GM20431 (cell line): ENCODE measurements around the gene EFR3B.
"Not testable (repeated sequence)": the region's sequence is repeated elsewhere in the genome, so short reads cannot be mapped to it uniquely, and the experiment has no call there.

ENCODE experiments used
- in situ Hi-C: fragments of 300-500 bp; cut with MseI, MboI; formaldehyde crosslinking; loops from one replicate; pipeline ENCODE4 v1.15.0; 2020; ENCODE audit warnings: low sequenced_read_pairs; ENCODE audit not compliant: unreplicated experiment

The EFR3B gene, protein sequence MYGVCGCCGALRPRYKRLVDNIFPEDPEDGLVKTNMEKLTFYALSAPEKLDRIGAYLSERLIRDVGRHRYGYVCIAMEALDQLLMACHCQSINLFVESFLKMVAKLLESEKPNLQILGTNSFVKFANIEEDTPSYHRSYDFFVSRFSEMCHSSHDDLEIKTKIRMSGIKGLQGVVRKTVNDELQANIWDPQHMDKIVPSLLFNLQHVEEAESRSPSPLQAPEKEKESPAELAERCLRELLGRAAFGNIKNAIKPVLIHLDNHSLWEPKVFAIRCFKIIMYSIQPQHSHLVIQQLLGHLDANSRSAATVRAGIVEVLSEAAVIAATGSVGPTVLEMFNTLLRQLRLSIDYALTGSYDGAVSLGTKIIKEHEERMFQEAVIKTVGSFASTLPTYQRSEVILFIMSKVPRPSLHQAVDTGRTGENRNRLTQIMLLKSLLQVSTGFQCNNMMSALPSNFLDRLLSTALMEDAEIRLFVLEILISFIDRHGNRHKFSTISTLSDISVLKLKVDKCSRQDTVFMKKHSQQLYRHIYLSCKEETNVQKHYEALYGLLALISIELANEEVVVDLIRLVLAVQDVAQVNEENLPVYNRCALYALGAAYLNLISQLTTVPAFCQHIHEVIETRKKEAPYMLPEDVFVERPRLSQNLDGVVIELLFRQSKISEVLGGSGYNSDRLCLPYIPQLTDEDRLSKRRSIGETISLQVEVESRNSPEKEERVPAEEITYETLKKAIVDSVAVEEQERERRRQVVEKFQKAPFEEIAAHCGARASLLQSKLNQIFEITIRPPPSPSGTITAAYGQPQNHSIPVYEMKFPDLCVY

DNA sequence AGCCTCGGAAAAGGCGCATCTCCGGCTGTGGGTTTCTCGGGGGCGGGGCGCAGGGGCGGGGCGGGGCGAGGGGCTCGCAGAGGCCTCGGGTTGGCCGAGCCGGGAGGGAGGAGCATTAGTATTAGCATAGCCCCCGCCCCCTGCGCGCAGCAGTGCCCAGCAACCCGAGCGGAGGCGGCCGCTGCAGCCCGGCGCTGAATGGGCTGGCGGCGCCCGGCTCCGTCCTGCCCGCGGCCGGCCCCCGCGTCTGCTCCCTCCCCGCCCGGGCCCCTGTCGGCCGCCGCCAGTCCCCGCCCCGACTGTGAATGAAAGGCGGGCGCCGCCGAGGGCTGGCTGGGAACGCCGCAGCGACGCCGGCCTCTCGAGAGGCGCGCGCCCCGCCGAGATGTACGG is at the start of gene EFR3B:
EFR3B (plus strand) TSS at position 149 of the 393 bp plus-strand sequence; CDS start at position 386, 237 bp downstream.
- in situ Hi-C loops, result no loop called here

DNA sequence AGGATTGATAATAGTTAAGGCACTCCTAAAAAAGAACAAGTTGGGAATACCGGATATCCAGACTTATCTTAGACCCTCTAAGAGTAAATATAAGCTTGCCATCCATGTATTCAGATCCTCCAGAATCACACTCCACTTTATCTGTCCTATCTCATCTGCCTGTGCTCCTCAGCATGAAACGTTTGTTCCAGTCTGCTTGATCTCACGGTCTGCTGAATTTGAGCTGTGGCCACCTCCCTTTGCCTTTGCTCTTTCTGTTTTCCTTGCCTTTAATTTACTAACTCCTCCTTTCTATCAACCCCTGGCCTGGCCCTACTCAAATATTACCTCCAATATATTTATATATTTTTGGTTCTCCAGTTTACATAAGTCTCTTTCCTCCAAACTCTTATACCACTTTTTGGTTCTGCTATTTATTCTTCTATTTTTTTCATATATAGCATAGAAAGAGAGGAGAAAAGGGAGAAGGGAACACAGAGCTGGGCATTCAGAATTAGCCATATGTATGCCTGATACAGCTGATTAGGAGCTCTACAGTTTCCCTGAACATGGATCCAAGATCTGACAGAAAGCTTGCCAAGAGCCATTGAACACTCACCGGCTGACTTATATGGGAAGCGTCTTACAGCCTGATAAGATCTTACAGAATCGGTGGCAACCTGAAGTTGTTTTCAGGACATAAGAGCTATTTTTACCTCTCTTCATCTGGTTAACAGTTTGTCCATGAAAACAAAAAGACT is 48.3 kb upstream of the EFR3B start:
- in situ Hi-C loops, result no loop called here

DNA sequence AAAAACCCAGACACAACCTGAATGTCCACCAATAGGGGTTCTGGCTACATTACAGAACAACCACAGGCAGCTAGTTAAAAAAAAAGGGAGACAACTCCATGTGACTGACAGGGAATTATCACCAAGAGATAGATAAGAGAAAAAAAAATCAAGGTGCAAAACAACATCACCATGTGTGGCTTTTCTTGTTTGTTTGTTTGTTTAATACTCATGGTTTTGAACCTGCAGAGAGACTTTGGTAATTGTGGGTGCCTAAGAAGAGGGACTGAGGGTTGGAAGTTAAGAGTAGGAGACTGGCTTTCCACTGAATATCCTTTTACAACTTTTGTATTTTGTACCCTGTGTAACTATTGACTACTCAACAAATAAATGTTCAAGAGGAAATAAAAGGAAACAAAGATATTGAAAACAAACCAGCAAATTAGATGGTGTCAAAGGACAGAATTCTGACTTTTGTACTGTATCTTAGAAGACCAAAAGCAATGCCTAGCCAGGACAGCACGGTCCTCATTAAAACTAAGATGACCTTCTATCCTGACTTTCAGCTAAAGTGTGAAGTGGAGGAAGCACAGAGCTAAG is 47.6 kb upstream of the EFR3B start:
- in situ Hi-C loops, result no loop called here

DNA sequence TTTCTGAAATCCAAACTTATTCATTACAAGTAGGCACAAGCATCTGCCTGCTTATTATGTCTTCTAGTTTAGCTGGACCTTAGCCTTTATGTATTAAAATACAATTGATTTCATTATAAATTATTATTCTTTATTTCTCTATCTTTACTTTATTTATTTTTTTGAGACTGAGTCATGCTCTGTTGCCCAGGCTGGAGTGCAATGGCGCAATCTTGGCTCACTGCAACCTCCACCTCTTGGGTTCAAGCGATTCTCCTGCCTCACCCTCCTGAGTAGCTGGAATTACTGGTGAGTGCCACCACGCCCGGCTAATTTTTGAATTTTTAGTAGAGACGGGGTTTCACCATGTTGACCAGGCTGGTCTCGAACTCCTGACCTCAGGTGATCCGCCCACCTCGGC is 42.8 kb upstream of the EFR3B start:
- in situ Hi-C loops, result not testable (repeated sequence)

DNA sequence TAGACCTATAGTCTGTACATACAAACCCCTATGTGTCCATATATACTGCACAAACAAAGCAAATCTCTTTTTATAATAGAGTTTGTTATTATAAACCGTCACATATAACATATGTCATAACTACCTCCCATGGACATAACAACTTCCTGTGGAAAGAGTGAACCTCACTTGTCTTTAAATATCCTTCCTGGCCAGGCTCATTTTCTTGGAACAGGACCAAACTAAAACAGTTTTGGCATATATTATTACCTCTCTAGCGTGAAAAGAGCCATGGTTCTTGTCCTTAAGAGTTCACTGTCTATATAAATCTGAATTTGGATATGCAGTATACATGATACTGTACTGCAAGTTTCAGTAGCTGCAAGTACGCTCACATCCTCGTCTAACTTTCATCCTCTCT is 41.8 kb upstream of the EFR3B start:
- in situ Hi-C loops, result no loop called here

DNA sequence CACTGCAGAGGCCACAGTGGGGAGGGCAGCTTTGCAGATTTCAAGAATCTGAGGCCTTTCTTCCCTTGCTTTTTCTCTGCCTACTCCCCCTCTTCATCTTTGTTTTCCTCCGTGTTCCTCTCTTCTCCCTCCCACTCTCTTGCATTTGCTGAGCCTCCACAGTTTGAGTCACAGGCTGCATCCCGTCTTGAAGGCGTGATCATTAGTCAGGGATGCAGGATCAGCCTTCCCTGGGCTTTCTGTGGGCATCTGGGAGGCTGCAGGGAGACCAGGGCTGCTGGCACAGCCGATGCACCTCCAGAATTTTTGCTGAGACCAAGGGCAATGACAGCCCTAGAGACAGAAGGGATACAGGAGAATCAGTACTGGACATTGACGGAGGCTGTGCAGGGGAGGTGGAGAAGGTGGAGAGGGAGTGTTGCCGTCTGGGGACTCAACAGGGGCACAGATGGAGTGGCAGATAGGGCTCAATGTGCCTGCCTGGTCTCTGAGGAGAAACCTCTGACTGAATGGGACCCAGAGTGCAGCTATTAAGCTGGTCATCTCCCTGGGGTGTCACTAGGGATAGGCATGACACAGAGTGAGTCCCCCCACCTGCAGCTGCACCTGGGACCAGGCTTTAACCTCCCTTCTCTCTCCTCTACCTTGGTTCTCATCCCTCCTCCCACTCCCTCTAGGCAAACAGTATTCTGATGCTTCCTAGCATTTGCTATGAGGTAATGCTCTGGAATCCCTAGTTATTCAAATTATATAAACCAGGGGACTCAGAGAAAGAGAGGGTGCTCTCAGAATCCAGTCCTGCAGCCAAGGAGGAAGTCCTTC is 41.2 kb upstream of the EFR3B start:
- in situ Hi-C loops, result no loop called here

DNA sequence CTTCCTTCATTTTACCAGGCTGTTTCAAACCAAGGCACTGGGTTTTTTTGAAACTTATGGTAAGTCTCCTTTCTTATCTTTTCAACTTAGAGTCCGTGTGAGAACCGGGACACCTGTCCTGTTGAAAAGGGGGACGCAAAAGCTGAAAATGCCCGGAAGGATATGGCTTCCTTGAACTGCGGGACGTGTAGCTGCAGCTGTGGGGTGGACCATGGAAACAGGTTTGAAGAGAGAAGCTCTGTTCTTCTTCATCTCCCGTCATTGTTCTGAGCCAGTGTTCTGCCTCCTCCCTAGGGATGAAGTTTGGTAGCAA is 40.6 kb upstream of the EFR3B start:
- in situ Hi-C loops, result no loop called here

DNA sequence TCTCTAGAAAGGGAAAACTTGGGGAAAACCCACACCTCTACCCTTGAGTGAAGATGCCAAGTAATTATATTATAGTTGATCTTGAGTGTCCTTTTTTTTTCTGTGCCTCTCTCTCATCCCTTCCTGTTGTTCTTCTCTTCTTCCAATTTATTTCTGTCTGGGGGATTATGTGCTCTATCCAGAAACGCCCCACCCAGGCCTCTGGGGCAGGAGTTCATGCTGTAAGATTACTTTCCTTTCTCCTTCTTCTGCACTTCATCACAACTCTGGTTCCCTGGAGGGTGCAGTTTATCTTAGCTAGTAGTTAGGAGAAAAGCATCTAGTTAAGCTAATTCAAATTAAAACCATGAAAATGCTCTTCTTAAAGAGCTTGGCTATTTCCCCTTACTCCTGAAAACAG is 39.8 kb upstream of the EFR3B start:
- in situ Hi-C loops, result no loop called here

DNA sequence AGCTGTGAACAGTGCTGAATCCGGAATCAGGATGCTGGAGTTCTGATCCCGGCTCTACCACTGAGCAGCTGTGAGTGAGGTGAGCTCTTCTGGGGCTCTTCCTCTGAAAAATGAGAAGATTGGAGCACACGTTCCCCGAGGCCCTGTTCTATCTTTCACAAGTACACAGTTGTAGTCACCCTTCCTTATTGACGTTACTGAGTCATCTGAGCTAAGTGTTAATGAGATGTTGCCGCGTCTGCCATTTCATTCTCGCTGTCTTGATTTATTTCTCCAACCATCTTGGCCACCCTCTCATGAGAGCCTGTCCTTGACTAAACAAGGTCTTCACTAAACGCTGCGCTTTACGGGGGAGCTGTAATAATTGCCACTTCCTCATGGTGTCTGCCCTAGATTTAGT is 31.9 kb upstream of the EFR3B start:
- in situ Hi-C loops, result no loop called here

DNA sequence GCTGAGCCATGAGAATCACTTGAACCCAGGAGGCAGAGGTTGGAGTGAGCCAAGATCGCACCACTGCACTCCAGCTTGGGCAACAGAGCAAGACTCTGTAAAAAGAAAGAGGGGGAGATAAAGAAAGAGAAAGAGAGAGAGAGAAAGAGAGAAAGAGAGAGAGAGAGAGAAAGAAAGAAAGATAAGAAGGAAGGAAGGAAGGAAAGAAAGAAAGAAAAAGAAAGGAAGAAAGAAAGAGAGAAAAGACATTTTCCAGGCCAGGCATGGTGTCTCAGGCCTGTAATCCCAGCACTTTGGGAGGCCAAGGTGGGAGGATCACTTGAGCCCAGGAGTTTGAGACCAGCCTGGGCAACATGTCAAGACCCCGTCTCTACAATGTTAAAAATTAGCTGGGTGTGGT is 30.5 kb upstream of the EFR3B start:
- in situ Hi-C loops, result not testable (repeated sequence)

DNA sequence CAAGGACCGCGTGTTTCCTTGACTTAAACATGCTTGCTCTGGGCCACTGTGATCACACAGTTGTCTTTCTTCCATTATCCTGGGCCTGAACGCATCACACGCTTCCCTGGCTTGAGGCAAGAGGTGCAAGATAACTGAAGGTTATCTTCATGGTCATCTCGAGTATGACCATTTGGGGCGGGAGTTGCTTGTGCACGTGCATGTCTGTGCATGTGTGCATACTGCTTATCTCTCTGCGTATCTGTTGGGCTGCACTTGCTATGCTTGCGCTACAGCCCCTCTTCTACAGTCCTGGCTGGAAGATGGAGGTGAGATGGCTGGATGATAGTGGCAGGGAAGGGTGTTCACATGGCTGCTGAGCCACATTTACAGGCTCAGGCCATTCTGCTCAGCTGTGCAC is 27.2 kb upstream of the EFR3B start:
- in situ Hi-C loops, result no loop called here

DNA sequence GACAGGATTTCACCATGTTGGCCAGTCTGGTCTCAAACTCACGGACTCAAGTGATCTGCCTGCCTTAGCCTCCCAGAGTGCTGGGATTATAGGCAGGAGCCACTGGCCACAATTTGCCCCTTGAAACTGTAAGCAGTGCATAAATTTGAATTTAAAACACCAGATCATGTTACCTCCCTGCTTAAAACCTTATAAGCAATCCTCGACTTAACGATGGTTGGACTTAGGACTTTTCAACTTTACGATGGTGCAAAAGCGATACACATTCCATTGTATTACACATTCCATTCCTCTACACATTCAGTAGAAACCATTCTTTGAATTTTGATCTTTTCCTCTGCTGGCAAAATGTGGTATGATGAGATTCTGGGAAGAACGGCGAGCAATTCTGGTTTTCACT is 23.2 kb upstream of the EFR3B start:
- in situ Hi-C loops, result no loop called here

DNA sequence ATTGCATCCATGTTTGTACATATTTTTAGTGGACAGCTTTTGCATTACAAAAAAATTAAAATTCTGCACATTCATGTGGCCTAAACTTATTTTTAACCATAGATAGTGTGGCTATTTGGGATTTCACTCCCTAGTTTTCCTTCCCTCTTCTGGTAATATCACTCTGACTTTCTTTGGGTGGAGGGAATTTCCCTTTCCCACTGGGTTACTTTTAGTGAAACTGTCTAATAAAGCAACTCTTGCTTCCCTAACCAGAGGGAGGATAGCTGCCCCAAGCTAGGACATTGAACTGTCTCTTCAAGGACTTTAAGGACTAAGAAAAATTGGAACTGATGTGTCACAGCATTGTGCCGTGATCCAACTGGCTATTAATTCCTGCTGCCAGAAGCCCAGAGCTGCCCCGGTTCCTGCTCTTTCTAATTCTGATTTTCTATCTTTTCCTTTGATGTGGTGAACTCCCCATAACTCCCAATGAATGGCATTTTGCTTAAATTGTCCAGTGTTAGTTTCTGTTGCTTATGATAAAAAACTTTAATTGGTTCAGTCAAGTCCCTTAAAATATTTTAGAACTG is 20.0 kb upstream of the EFR3B start:
- in situ Hi-C loops, result no loop called here

DNA sequence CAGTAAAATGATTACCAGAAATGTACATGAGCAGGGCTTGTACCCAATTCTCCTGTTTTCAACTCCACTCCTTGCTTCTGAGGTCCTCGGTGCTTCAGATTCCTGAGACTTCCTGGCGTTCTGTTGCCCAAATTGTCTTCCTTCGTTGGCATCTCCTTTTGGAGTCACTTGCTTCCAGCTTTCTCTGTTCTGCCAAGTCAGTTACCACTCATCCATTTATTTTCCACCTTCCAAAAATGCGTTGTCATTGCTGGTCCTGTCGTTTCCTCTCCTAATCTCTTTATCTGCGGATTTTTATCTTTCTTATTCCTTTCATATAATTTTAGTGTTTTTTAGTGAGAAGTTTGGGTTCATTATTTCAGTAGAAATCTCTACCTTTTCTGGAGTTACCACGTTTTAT is 18.5 kb upstream of the EFR3B start:
- in situ Hi-C loops, result no loop called here

DNA sequence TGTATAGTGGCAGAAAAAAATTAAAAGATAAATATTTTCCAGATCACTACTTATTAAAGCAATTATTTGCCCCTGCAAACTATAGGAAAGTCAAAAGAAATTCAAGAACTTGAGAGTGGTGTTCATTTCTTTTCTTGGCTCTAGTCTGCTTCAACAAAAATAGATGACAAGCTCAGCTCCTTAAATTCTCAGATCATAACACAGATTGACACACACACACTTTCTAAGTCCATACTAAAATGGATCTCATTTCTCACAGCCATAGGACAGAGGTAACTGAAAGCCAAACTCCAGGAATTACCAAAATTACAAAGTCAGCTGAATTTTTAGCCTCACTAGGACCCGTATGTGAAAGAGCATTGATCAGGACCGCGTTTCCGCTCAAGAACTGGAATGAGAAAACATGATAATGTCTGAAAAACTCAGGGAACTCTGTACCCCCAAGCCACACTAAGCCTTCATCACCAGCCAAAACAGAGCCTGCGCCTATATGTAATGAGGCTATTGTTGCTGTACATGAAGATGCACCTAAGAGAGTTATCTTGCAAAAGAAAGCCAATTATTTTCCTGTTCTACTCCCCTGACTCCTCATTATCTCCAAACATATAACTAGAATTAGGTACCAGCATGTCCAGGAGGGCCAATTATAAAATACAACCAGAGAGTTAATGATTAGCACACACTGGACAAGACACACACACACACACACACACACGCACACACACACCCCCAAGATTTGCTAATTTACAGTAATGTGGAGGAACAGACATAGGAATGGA is 16.5 kb upstream of the EFR3B start:
- in situ Hi-C loops, result no loop called here

DNA sequence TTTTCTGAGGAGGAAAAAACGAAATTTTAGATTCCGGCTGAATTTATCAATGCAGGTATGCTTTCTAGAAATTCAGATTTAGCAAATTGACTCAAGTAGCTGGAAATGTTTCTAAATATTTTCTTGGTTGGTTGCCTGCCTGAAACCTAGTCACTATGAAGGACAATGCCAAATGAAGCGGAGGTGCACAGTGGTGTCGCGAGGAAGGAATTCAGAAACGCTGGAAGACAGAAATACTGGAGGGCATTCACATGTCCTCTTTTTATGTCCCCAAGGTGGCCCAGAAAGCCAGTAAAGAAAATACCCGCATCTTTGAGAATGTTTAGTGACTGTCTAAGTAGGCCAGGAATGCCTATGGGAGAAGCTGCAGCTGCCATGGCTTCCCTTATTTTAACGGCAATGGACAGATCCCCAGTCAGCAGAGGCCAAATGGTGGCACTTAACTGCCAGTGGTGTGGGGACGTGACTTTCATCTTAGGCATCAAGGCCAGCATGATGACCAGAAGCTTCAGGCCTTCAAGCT is 15.8 kb upstream of the EFR3B start:
- in situ Hi-C loops, result no loop called here

DNA sequence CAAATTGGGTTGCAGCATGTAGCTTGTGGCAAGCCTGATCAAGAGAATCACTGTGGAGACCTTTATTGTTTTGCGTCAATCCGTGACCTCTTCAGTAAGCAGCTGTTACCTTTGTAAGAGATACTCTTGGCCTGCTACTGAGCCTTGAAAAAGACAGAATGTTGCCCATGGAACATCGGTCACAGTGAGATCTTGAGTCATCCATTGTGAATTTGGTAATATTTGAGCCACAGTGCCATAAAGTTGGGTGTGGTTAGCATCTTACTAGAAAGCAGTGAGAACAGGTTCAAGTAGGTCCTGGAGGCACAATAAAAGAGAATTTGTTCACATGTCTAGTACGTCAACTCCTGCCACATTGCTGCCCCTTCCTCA is 12.7 kb upstream of the EFR3B start:
- in situ Hi-C loops, result no loop called here

DNA sequence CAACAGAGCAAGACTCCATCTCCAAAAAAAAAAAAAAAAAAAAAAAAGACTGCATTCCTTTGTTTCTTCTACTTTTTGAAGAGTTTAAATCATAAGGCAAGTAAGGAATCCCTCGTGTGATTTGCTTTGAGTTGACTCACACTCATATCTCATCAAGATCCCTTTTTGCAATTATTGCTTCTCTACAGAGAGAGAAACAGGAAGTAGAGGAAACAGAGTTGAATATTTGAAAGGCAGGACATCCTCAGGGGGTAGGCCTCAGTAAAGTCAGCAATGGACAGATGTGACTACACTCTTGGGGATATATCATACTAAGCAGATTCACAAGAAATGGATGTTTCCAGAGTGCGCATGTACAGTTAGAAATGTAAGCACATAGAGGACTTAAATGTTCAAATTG is 11.2 kb upstream of the EFR3B start:
- in situ Hi-C loops, result no loop called here

DNA sequence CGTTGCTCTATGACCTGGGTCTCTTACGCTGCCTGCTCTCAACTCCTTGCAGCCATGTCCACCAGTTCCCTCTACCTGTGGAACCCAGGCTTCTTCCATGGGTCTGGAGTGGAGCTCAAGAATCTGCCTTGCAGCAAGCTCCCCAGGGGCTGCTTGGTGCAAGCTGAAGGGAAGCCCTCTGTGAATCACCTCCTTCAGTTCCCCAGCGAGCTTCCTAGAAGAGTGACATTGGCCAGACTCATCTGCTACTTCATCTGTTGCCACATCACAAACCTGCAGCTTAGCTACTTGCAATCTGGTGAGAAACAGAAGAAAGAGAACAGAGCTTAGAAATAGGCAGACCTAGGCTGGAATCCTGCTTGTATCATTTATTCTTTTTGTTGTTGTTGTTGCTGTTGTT is 9.8 kb upstream of the EFR3B start:
- in situ Hi-C loops, result no loop called here
